ENCODE results near the gene FAM120B. TPM values are rescaled to one million over a fixed set of nuclear protein-coding genes. Genes with fewer than 3 reads are reported as not detected.

FAM120B gene
- polyA plus RNA-seq, 1 experiment = 8.8 TPM

- no peak overlapping the region for H3K4me3 ChIP-seq (ENCODE audit: low read depth, low read length)
- ChIA-PET CTCF (no interaction called here), POLR2A (no interaction called here)
- H3K36me3 ChIP-seq (ENCODE audit: control insufficient read depth, insufficient read depth, low read length) = no peaks in the 10 kb centered on the region
- H3K27me3 ChIP-seq (ENCODE audit: control insufficient read depth, insufficient read depth, low read length) = peaks cover 4% of the 10 kb centered on the region; the same call in 1 of the 2 replicates
- no peak for DNase-seq (ENCODE audit: low read depth)
- TF ChIP-seq CTCF (IDR thresholded peaks at IDR 0.05; ENCODE audit: insufficient read depth, low read depth, low read length) = no peak
Observed at GRCh38 chr6:170423030-170423429, 116.5 kb downstream of the FAM120B start.

GRCh38 chr6:170423814-170424603 lies 117.5 kb downstream of the FAM120B start:
- no peaks in the 10 kb centered on the region for H3K36me3 ChIP-seq (ENCODE audit: control insufficient read depth, insufficient read depth, low read length)
- peaks cover 4% of the 10 kb centered on the region; the same call in 1 of the 2 replicates for H3K27me3 ChIP-seq (ENCODE audit: control insufficient read depth, insufficient read depth, low read length)
- DNase-seq (ENCODE audit: low read depth) = no peak
- POLR2A ChIA-PET = no interaction called here
- no peak overlapping the region for H3K4me3 ChIP-seq (ENCODE audit: low read depth, low read length)
- CTCF ChIA-PET = interaction anchor here (0.6 to 1.6 kb wide), 2 partner anchors 11 to 93 kb away, joined by 3 to 4 read pairs; no protein-coding TSS in a partner anchor
- TF ChIP-seq CTCF (IDR thresholded peaks at IDR 0.05; ENCODE audit: insufficient read depth, low read depth, low read length) = no peak

- no peak for TF ChIP-seq CTCF (IDR thresholded peaks at IDR 0.05; ENCODE audit: insufficient read depth, low read depth, low read length)
- no peaks in the 10 kb centered on the region for H3K36me3 ChIP-seq (ENCODE audit: control insufficient read depth, insufficient read depth, low read length)
- H3K4me3 ChIP-seq (ENCODE audit: low read depth, low read length) = no peak overlapping the region
- no peak for DNase-seq (ENCODE audit: low read depth)
- POLR2A ChIA-PET = no interaction called here
- CTCF ChIA-PET = interaction anchor here (1.6 kb wide), 1 partner anchor 12 kb away, joined by 4 read pairs; no protein-coding TSS in a partner anchor
- H3K27me3 ChIP-seq (ENCODE audit: control insufficient read depth, insufficient read depth, low read length) = peaks cover 4% of the 10 kb centered on the region; the same call in 1 of the 2 replicates
Observed at GRCh38 chr6:170424604-170425126, 118.1 kb downstream of the FAM120B start.

- peaks cover 4% of the 10 kb centered on the region; the same call in 1 of the 2 replicates for H3K27me3 ChIP-seq (ENCODE audit: control insufficient read depth, insufficient read depth, low read length)
- no peaks in the 10 kb centered on the region for H3K36me3 ChIP-seq (ENCODE audit: control insufficient read depth, insufficient read depth, low read length)
- no peak for DNase-seq (ENCODE audit: low read depth)
- ChIA-PET POLR2A (no interaction called here), CTCF (interaction anchor here (1.0 to 2.2 kb wide), 2 partner anchors 9 to 16 kb away, joined by 3 to 6 read pairs; no protein-coding TSS in a partner anchor)
- no peak overlapping the region for H3K4me3 ChIP-seq (ENCODE audit: low read depth, low read length)
- TF ChIP-seq CTCF (IDR thresholded peaks at IDR 0.05; ENCODE audit: insufficient read depth, low read depth, low read length) = no peak
Observed at GRCh38 chr6:170429450-170429849, 122.9 kb downstream of the FAM120B start.
